ENCODE measurements around the gene DOCK7.

- TF ChIP-seq POLR2A (IDR thresholded peaks at IDR 0.05; ENCODE audit: low read length) (peak; percentile 51), GATA1 (IDR thresholded peaks at IDR 0.05; ENCODE audit: low read depth, low read length) (no peak)
These were observed at the start of gene DOCK7 for GRCh38 chr1:62687903-62688686.

All from erythroblast (primary cell).